GM18520 (cell line): Measurements from ENCODE around the gene VCPKMT.

Source experiments
- ATAC-seq: cut with Tn5 transposase; IDR thresholded peaks from one replicate; pipeline ENCODE4 v1.9.1; 2021; ENCODE audit not compliant: unreplicated experiment

The VCPKMT gene

DNA sequence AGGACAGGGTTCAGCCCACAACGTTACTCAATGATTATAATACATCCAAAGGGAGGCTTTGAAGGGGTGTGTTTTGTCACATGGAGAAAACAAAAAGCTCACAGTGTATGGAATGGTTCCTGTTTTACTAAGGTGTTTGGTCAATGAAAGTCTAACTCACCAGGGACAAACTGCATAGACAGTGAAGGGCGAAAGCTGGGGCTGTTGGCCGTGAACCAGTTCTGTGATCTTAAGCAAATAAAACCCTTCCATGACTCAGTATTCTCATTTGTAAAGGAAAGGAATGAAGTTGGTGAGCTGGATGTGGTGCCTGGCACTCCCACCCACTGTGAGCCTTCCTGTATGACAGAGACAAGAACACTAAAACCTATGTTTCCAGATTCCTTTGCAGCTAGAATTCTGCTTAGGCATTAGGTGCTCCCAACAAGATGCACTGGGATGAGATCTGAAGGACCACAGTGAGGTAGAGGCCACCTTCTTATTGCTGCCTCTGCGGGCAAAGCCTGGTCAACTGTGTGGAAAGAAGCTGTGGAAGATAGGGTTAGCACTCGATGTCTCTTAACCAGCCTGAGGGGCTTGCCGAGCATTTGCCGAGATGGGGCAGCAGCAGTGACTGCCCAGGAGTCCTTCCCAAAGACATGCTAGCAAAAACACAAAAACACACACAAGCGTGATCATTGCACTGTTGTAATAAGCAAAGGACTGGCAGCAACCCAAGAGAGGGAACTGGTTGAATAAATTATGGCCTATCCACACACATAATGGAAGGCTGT lies 48.5 kb downstream of the VCPKMT start:
- ATAC-seq = no peak

DNA sequence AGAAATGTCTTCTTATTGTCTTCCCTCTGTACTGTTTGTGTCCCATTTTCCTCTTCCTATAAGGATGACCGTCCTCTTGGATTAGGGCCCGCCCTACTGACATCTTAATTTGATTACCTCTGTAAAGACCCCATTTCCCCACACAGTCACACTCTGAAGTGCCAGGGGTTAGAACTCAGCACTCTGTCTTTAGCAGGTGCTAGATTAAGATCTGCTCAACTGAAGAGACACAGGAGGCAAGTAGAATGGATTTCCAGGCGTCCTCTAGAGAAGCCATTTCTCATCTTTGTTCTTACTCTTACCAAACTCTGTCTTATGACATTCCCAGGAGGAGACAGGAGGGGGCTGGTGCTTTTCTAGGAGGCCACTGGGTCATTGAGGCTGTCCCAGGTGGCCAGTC lies 50.8 kb downstream of the VCPKMT start:
- no peak for ATAC-seq

DNA sequence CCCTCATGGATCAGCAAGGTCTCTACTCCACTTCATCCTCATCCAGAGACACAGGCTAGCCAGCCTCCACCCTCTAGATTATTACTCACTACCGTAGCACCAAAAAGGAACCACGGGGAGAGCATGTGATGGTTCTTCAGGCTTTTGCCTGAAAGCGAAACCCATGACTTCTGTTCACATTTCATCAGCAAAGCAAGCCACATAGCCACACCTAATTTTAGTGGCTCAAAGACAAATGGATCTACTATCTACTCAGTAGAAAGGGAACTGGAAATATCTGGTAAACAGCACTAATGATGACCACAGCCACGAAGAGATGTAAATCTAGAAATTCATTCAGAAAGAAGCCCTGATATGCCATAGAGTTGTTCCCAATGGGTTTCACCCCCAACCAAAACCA lies 51.4 kb downstream of the VCPKMT start:
- peak; percentile 67 for ATAC-seq

DNA sequence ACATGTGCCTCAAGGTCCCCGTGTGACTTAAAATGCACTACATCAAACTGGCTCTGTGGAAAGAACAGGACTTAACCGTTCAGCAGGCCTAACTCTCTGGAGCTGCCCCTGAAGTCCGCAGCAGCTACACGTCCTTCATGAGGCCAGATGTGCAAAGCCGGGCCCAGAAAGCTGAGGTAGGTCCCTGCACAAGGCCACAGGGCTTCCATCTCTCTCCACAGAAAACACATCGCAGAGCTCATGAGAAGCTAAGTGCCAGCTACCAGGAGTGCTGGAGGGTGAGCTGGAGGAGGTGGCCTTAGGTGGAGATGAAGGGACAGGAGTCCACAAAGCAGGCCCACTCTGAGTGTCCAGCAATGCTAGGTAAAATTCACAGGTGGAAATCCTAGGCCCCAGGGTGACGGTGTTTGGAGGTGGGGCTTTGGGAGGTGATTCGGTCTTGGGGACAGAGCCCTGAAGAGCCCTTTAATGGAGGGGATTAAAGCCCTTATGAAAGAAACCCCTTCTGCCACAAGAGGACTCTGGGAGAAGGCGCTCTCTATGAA lies 52.4 kb downstream of the VCPKMT start:
- no peak for ATAC-seq

DNA sequence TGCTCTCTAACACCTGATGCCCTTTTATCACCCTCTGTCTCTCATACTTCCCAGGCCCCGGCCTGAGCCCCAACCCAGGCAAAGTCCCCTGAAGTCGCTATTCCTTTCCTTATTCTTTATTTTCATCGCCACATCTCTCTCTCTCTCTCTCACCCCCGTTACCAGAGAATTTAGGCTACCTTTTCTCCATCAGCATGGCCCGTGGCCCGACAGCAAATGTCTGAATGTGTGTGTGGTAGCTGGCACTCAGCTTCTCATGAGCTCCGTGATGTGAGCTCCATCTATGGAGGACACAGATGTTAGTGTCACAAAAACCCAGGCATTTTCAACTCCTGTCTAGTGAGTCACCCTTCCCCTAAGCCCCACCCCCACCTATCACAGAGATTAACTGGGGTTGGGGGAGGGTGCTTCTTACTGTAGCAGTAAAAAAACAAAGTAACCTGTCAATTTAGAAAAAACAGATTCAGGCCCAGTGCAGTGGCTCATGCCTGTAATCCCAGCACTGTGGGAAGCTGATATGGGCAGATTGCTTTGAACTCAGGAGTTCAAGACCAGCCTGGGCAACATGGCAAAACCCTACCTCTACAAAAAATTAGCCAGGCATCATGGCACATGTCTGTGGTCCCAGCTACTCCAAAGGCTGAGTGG lies 53.8 kb downstream of the VCPKMT start:
- peak; percentile 20 for ATAC-seq

DNA sequence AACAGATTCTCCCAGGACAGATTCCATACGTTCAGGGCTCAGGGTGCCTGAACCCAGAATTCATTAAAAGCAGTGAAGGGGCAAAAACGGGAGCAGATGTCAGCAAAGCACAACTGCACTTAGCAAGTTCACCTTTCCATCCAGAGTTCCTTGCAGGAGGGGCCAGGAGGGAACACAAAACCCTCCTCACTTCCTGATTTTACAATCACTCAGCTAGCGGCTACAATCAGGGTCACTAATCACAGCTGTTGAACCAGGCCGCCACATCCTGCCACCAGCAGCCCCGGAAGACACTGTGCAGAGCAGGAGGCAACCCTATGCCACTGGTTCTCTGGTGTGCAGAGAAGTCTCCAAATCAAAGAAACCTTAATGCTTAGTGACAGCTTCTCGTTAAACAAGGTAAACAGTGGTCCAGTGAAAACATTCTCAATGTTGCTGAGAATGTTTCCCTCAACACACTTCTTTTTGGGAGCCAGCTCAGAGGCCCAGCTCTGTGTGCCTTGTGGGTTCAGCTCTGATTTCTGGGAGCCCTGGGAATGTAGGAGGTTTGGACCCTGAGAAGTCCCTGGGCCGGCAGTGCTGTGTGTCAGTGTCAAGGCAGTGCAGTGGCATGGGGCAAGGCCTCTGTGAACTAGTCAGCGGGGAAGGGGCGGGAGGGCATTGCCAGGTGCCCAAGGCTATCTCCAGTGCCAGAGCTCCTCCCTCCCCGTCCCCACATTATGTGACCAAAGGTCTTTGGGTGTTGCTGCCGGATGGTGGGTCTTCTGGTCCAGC lies 54.5 kb downstream of the VCPKMT start:
- peak; percentile 28 for ATAC-seq

DNA sequence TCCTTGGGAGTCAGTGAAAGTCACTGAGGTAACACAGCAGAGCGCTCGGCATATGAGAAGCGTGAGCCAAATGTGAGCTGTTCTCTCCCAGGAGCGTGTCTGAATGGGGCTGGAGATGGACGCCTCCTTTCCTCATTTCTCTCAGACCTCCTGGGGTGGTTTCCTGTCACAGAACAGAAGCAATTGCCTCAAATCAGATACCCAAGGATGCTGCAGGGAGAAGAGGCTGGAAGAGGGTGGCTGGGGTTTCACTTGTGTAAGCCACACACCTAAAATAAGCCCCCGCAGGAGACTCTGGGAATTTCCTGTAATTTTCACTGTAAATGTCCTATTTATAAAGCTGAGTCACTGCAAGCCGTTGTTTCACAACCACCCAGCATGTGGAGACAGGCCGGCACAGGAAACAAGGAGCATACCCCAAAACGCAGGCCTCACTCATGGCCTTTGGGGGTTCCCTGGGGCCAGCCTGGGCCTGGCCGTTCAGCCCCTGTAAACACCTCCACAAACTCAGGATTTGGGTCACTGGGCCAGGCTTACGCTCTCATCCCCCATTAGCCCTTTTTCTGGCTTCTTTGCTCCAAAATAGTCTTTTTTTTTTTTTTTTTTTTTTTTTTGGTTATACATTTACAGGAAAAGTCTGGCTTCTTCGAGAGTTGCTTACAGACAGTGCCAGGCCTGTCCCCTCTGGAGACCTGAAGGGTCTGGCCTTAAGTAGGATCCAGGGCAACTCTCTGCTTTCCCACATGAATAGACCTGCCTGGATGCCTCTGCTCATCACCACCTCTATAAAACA lies 55.3 kb downstream of the VCPKMT start:
- no peak for ATAC-seq

DNA sequence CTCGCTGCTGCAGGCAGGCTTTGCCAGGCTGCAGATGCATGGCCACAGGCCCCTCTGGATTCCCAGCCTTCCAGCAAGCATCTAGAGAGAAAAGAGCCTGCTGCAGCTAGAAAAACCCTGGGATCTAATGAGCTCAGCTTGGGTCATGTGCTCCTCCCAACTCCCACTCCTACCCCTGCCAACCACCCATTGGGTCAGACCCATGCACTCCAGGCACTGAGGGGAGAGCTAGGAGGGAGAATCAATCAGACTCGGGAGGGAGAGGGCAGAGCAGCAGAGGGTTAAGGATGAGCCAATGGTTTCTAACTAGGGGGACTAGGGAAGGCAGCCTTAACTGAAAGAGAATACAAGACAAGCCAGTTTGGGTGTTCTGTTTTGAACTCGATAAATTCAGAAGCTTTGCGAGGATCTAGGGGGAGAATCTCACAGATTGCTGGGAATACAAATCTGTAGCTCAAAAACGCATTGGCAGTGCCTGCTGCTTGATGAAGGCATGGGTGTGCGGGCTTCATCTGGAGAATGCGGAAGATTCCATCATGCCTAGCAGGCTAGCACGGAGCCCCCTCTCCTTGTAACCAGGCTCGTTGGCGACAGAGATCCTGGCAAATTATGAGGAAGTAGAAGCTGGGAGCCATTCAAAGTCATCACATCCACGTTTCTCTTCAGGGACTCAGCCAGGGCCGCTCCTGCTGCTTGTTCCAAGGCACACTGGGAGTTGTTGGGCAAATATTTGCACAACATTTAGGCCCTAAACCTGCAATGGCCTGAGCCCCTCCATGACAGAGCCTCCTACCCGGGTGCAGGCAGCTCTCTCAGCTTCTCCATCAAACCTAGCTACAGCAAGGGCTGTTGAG lies 56.4 kb downstream of the VCPKMT start:
- no peak for ATAC-seq
